Limb (tissue), 2 donors: Measurements from ENCODE around the gene RNF187.

Experiments
- DNase-seq, 2 donors: peaks; one replicate each; pipeline ENCODE4 v3.0.0-alpha.2; 2016; ENCODE audit errors: extremely low spot score in 2 of 2

RNF187 gene

DNA sequence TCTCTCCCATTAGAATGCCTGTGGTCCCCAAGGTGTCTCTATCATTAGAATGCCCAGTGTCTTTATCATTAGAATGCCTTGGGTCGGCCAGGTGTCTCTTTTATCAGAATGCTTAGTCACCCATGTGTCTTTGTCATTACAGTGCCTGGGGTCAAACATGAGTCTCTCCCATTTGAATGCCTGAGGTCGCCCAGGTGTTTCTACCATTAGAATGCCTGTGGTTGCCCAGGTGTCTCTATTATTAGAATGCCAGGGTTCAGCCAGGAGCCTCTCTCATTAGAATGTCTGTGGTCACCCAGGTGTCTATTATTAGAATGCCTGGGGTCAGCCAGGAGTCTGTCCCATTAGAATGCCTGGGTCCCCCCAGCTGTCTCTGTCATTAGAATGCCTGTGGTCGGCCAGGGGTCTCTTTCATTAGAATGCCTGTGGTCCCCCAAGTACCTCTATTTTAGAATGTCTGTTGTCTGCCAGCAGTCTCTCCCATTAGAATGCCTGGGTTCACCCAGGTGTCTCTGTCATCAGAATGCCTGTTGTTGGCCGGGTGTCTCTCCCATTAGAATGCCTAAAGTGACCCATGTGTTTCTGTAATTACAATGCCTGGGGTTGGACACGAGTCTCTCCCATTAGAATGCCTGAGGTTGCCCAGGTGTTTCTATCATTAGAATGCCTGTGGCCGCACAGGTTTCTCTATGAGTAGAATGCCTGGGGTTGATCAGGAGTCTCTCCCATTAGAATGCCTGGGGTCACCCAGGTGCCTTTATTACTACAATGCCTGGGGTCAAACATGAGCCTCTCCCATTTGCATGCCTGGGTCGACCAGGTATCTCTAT lies 57.1 kb downstream of the RNF187 start:
- no peak for DNase-seq

DNA sequence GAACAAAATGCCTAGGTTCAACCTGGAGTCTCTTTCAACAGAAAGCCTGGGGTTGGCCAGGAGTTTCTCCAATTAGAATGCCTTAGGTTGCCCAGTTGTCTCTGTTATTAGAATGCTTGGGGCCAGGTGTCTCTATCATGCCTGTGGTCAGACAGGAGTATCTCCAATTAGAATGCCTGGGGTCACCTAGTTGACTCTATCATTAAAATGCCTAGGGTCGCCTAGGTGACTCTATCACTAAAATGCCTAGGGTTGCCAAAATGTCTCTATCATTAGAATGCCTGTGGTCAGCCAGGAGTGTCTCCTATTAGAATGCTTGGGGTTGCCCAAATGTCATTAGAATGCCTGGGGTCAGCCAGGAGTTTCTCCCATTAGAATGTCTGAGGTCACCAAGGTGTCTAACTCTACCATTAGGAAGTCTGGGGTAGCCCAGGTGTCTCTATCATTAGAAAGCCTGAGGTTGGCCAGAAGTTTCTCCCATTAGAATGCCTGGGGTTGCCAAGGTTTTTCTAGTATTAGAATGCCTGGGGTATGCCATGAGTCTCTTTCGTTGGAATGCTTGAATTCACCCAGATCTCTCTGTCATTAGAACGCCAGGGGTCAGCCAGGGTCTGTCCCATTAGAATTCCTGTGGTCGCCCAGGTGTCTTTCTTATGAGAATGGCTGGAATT lies 57.9 kb downstream of the RNF187 start:
- no peak for DNase-seq
